HG03565 (cell line): Measurements from ENCODE around the gene ANGPTL8.

Experiments used
- ATAC-seq: cut with Tn5 transposase; IDR thresholded peaks from one replicate; pipeline ENCODE4 v1.9.1; 2021; ENCODE audit warnings: mild to moderate bottlenecking, moderate library complexity; ENCODE audit not compliant: unreplicated experiment

ANGPTL8 gene

DNA sequence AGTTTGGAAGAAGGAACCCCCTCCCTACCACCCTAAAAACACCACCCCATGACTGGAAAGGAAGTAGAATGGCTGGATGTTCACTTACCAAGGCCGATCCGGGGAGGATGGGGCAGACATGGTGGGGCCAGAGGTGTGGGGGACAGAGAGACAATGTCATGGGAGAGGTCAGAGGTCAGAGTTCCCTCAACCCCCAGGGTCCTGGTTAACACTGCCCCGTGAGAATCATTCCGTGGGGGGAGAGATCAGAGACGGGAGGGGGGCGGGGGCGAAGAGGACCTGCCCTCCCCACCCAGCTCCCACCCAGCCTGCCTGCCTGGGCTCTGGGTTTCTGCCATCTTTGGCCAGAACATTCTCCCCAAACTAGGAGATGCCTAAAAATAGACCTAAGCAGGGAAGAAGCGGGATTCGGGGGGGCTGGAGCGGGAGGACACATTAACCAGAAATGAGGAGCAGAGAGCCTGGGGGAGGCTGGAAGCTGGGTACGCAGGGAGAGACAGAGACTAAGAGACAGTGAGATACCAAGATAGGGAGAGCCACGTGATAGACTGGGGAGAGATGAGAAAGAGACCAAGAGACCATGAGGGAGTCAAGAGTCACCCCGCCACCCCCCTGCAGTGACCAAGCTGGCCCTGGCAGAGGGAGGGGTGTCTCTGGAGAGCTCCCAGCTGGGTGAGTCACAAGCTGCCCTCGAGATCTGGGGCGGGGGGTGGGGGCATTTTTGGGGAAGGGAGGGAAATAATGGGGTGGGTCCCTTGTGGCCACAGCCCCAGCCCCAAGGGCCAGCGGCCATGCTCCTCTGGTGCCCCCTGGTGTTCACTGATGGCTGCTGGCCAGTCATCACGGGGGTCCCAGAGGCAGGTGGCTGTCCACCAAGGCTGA, 36.0 kb upstream of the ANGPTL8 start:
- no peak for ATAC-seq

- ATAC-seq: no peak
Measured at GRCh38 chr19:11204076-11204602, 35.3 kb upstream of the ANGPTL8 start.

DNA sequence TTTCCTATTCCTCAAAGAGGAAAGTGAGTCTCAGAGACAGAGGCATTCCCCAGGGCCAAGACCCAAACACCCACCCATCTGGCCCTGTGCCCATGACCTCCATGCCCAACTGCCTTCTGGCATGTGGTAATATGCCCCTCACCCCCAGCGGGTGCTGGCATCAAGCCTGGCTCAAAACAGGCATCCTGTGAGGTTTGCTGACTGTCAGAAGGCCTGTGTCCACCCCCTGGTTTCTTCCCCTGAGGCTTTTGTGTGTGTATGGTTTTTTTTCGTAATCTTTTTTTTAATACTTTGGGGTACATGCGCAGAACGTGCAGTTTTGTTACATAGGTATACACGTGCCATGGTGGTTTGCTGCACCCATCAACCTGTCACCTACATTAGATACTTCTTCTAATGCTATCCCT, 34.5 kb upstream of the ANGPTL8 start:
- no peak for ATAC-seq

DNA sequence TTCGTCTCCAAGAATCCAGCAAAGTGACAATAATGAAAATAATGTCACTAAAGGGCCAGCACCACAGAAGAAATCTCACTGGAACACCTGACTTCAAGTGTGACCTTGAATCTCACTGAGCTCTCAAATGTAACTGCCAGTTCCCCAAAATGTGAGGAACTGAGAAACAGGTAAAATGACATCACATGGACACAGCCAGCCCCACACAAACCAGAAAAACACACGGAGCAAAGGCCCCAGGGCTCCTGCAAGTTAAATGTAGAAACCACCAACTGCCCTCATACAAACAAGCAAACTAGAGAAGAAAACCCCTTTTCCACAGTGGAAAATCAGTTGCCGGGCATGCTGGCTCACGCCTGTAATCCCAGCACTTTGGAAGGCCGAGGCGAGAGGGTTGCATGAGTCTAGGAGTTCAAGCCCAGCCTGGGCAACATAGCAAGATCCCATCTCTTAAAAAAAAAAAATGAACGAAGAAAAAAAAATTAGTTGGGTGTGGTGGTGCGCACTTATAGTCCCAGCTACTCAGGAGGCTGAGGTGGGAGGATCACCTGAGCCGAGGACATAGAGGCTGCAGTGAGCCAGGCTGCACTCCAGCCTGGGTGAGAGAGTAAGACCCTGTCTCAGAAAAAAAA, 33.4 kb upstream of the ANGPTL8 start:
- no peak for ATAC-seq

DNA sequence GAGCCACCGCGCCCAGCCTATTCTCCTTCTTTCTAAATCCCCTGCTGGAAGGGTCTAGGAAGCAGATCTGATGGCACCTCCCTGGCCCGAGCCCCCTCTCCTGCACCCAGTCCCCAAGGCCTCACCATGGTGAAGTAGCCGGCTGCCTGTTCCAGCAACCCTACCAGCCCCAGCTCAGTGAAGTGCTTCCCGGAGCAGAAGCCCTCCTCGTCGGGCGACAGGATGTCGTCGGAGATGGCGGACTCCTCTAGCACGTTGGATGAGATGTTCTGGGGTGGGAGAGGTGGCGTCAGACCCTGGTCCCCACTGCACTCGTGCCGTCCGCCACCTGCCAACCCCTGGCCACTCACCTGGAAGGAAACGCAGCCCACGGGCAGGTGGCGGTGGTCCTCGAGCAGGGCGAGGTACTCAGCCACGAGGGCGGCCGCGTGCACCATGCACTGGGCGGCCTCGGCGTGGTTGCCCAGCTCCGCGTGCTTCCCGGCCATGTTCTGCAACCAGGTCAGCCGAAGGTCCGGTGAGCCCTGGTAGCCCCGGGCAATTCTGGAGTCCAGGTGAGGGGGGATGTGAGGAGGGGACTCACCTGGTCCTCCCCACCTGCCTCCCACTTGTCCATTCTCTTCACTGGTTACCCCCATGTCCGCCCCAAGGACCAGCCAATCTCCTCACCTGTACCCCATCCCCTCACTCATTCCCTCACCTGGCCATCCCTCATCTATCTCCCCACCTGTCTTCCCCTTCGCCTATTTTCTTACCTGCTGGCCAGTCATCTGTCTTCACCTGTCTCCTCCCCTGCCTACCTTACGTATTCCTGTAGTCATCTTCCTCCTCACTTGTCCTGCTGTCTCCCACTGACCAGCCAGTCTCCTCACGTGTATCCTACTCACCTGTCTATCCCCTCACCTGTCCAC, 30.6 kb upstream of the ANGPTL8 start:
- no peak for ATAC-seq

DNA sequence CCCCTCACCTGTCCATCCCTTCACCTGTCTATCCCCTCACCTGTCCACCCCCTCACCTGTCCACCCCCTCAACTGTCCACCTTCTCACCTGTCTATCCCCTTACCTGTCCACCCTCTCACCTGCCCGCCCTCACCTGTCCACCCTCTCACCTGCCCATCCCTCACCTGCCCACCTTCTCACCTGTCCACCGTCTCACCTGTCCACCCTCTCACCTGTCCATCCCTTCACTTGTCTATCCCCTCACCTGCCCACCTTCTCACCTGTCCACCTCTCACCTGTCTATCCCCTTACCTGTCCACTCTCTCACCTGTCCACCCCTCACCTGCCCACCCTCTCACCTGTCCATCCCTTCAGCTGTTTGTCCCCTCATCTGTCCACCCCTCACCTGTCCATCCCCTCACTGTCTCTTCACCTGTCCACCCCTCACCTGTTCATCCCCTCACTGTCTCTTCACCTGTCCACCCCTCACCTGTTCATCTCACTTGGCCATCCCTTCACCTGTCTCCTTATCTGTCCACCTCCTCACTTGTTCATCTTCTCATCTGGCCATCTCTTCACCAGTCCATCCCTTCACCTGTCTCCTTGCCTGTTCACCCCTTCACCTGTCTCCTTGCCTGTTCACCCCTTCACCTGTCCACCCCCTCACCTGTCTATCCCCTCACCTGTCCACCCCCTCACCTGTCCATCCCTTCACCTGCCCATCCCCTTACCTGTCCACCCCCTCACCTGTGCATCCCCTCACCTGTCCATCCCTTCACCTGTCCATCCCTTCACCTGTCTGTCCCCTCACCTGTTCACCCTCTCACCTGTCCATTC, 29.4 kb upstream of the ANGPTL8 start:
- no peak for ATAC-seq

DNA sequence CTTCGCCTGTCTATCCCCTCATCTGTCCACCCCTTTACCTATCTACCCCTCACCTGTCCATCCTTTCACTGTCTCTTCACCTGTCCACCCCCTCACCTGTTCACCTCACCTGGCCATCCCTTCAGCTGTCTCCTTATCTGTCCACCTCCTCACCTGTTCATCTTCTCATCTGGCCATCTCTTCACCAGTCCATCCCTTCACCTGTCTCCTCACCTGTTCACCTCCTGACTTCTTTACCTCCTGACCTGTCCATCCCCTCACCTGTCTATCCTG, 28.8 kb upstream of the ANGPTL8 start:
- ATAC-seq: no peak

DNA sequence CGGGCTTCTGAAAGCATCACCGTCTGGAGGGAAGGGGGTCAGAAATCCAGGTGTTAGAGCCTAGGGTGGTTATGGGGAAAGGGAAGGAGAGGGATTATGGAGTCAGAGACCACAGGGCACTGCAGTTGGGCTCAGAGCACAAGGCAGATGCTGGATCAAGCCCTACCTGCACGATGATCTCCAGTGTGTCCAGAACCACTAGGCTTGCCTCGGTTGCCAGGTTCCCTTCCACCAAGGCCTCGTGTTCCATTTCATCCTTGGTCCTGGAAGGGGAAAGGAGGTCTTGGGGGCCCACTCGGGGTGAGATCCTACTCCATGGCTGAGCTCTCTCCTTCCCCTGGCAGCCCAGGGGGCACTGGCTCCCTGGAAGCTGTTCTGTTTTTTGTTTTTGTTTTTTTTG, 25.0 kb upstream of the ANGPTL8 start:
- ATAC-seq: no peak

DNA sequence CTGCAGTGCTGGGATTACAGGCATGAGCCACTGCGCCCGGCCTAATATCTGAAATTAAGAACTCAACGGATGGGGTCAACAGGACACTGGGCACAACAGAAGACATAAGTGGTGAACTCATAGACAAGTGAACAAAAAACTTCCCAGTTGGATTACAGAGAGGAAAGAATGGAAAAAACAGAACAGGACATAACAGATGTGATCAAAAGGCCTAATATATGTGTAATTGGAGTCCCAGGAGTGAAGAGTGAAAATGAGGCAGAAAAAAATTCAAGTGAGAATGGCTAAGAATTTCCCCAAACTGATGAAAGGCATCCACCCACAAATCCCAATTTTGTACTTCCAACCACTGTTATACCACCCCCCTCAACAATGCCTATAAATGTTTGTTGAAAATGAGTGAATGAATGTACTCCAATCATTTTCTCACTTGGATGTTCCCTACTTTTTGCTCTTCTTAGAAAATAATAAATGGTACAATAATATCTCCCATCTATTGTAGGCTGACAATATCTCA, 18.3 kb upstream of the ANGPTL8 start:
- no peak for ATAC-seq

GRCh38 chr19:11223200-11223599, 16.2 kb upstream of the ANGPTL8 start:
- ATAC-seq: no peak

GRCh38 chr19:11224429-11224828, 15.0 kb upstream of the ANGPTL8 start:
- no peak for ATAC-seq

DNA sequence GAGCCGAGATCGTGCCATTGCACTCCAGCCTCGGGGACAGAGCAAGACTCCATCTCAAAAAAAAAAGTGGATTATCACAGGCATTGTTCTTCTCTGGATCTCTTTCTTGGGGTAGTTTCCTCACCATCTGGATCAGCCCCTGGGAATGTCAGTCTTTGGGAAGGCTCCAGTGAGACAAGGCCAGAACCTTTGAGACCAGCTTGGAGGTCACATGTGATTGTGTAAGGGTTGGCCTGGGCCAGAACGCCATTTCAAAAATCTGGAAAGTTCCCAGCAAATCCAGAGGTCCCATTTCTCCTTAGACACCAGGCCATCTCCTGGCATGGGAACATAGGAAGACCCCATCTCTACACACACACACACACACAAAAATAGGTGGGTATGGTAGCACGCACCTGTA, 14.2 kb upstream of the ANGPTL8 start:
- ATAC-seq: no peak

DNA sequence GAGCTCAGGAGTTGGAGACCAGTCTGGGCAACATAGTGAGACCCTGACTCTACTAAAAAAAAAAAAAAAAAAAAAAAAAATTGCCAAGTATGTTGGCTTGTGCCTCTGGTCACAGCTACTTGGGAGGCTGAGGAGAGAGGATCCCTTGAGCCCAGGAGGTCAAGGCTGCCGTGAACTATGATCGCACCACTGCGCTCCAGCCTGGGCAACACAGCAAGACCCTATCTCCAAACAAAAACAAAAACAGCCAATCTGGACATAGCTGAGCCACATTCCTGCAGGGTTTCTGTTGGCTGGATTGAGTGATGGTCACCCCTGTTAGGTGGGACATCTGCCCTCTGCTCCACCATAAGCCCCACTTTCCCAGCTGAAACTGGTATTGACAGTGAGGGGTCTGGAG, 13.6 kb upstream of the ANGPTL8 start:
- no peak for ATAC-seq

GRCh38 chr19:11226716-11227166, 12.7 kb upstream of the ANGPTL8 start:
- no peak for ATAC-seq

DNA sequence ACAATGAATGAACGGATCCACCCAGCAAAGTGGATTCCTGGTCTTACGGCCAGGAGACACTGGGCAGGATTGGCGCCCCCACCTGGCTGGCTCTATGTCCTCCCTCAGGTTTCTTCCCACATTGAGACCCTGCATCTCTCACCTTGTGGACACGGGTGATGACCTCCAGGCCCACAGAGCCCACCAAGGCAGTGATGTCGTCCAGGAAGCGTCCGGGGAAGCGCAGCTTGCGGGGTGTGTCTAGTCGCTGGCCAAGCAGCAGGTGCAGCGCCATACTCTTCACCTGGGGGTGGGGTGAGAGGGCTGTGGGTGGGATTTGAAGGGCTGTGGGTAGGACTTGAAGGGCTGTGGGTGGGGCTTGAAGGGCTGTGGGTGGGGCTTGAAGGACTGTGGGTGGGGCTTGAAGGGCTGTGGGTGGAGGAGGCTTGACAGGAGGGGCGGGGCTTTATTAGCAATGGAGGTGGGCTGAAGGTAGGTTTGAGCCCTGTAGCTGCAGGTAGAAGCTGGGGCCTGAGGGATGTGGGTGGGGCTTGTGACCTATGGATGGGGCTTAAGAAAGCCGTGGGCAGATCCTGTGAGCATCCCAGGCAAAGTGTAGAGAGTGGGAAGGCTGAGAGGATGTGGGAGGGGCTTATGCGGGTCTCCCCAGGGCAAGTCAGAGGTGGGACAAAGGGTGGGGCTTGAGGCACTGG, 12.1 kb upstream of the ANGPTL8 start:
- no peak for ATAC-seq

DNA sequence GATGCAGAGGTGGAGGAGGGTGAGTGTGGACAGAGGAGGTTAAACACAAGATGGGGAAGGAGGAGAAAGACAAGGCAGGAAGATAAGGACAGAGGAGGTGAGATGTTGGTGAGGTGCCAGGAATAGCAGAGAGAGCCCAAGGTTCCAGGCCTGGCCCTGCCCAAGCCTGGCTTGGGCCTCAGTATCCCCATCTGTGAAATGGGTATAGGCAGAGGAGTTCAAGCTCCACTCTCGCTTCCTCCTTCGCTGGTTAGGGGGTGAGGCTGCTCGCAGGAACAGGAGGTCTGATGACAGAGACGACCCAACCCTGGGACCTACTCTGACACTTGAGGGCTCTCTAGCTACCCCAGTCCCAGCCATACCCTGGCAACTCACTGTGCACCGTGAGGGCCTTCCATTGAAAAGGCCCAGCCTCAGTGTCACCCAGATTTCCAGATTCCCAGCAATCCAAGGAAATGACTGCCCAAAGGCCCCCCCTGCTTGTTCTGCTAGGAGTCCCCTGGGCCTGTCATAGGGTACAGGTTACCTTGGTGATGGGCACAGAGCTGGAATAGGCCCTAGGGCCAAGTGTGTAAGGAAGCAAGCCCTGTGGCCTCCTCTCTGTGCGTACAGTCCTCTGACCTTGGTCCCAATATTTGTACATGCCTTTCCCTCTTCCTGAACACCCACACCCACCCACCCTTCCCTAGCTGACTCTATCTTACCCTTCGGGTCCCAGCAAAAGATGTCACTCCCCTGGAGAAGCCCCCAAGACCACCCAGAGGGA, 8.6 kb upstream of the ANGPTL8 start:
- no peak for ATAC-seq

- no peak for ATAC-seq
Measured at GRCh38 chr19:11232555-11232954, 6.9 kb upstream of the ANGPTL8 start.

GRCh38 chr19:11233073-11233472, 6.3 kb upstream of the ANGPTL8 start:
- no peak for ATAC-seq

GRCh38 chr19:11234486-11235075, 4.8 kb upstream of the ANGPTL8 start:
- ATAC-seq: no peak
